ENCODE measurements around the gene MAGED1.

Gene MAGED1

DNA sequence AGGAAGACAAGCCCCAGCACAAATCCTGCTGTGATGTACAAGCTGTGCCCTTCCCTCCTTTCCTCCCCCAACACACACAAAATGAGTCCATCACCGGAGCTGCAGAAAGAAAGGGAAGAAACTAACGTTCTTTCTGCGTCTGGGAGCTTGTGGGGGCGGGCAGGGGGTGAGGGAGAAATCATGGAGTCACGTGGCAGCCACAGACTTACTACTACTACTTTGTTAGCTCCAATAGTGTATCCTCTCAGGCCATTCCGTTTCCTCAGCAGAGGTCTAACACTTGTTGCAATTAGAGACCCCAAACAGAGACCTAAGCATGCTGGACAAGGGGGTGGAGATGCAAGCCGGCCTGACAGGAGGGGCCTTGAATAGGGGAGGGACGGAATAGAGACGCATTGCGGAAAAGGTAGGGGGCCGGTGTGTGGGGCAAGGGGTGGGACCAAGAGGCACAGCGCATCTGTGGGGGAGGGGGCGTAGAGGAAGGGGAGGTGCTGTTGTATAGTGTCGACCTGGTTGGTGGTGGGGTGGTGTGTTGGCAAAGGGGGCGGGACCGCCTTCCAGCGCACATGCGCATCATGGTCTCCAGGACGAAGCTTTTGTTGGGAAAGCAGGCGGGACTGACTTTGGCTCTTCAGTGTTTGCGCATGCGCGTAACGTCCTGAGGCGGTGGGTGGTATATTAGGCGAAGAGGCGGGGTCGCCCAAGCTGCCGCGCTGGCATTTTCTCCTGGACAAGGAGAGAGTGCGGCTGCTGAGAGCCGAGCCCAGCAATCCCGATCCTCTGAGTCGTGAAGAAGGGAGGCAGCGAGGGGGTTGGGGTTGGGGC, at the start of gene MAGED1:
MAGED1 (plus strand) TSS at position 703 of the 825 bp plus-strand sequence. CDS start 682 bp downstream, outside the sequence.
- DNase-seq (ENCODE audit: low spot score), result peak; percentile 94

DNA sequence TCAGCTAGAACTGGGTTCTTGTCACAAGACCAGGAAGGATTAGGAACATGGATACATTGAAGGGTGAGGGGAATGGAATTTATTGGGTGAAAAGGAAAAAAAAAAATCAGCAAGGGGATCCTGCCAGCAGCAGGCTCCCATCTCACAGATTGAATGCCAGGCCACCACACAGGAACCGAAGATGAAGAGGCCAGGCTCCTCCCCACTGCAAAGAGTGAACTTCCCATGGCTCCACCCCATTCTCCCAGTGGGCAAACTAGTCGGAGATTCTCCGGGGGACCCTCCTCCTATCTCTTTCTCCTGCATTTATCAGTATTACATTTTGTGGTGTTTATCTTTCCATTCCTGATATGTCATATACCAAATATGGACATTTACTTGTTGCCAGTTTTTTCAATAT, 46.0 kb upstream of the MAGED1 start:
- no peak for DNase-seq (ENCODE audit: low spot score)

GRCh38 chrX:51851507-51852085, 41.8 kb upstream of the MAGED1 start:
- no peak for DNase-seq (ENCODE audit: low spot score)

DNA sequence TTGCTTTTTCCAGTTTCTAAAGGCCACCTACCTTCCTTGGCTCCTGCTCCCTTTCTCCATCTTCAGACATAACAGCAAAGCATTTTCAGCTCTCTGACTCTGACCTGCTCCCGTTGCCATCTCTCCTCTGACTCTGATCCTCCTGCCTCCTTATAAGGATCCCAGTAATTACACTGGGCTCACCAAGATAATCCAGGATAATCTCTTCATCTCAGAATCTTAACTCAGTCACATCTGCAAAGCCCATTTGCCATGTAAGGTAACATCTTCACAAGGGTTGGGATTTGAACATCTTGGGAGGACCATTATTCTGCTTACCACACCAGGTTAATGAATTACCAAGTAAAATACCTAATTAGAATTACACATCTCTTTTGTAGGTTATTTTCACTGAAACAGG, 41.3 kb upstream of the MAGED1 start:
- no peak for DNase-seq (ENCODE audit: low spot score)

GRCh38 chrX:51852621-51853020, 40.8 kb upstream of the MAGED1 start:
- DNase-seq (ENCODE audit: low spot score), result no peak

DNA sequence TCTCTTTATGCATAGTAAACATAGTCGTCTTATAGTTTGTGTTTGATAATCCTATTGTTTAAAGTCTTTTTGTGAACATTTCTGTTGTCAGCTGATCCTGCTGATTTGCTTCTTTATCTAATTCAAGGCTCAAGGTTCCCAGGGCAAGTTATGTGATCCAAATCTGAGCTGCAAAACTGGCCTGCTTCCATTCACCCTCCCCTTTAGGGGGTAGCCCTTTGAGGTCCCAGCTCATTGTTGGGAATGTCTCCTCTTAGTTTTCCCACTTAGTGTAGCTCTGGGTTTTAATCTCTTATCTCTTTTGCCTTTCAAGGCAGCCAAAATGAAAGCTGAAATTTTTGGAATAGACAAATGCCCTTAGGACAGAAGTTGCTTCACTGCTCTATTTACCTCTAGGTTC, 40.2 kb upstream of the MAGED1 start:
- DNase-seq (ENCODE audit: low spot score), result no peak

- DNase-seq (ENCODE audit: low spot score), result no peak
These were observed 37.7 kb upstream of the MAGED1 start for GRCh38 chrX:51855698-51856097.

- no peak for DNase-seq (ENCODE audit: low spot score)
These were observed 36.2 kb upstream of the MAGED1 start for GRCh38 chrX:51857159-51857733.

DNA sequence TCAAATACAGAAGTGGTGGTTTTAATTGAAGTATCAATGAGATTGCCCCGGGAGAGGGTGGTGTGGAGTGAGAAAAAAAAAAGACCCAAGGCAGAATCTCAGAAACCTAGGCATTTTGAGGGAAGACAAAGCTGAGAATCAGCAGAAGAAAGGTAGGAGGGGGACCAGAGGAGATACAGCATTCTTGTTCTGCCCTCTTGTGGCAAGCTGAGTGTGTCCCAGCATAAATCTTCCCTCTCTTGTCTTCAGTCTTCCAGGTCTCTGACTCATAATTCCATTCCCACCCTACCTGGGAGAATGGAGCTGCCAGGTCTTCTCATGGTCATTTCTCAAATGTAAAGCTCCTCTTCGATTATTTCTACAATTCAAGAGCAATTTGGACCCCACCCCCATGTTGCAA, 32.7 kb upstream of the MAGED1 start:
- DNase-seq (ENCODE audit: low spot score), result no peak

GRCh38 chrX:51862920-51863319, 30.5 kb upstream of the MAGED1 start:
- DNase-seq (ENCODE audit: low spot score), result no peak

- DNase-seq (ENCODE audit: low spot score), result no peak
These were observed 27.2 kb upstream of the MAGED1 start for GRCh38 chrX:51866210-51866609.

- DNase-seq (ENCODE audit: low spot score), result no peak
These were observed 25.8 kb upstream of the MAGED1 start for GRCh38 chrX:51867626-51868025.

- no peak for DNase-seq (ENCODE audit: low spot score)
These were observed 23.1 kb upstream of the MAGED1 start for GRCh38 chrX:51870354-51870753.

- no peak for DNase-seq (ENCODE audit: low spot score)
These were observed 19.3 kb upstream of the MAGED1 start for GRCh38 chrX:51874123-51874522.

DNA sequence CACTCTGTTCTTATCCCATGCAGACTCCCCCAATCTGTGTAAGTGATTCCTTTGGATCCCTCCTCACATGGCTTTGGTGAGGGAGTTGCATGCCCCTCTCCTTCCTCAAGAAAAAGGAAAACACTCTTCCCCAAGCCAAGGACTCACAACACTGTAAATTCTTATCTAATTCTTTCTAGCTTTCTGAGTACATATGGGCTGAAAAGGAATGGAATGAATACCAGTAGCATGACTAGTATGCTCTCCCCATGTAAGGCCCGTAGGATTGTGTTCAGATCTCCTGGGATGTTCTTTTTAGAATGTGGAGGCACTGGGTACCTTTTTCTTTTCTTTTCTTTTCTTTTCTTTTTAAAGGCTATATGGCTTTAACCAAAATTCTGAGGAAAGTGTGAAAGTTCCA, 17.0 kb upstream of the MAGED1 start:
- DNase-seq (ENCODE audit: low spot score), result no peak

- DNase-seq (ENCODE audit: low spot score), result no peak
These were observed 15.4 kb upstream of the MAGED1 start for GRCh38 chrX:51878056-51878455.

DNA sequence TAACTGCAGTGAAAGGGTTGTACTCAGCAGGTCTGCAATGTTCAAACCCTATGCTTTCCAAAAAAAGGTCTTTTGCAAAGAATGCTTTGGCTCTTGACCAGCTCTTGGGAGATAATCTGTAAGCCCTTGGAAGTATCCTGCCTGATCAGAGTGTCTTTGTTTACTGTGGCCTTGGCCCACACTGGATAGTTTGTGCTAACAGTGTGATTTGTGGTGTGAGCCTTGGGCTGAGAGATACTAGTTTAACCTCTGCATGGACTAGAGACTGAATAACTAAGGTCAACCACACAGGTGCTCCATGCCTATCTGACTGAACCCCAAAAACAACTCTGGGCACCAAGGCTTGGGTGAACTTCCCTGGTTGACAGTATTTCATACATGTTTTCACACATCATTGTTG, 3.6 kb upstream of the MAGED1 start:
- DNase-seq (ENCODE audit: low spot score), result no peak

DNA sequence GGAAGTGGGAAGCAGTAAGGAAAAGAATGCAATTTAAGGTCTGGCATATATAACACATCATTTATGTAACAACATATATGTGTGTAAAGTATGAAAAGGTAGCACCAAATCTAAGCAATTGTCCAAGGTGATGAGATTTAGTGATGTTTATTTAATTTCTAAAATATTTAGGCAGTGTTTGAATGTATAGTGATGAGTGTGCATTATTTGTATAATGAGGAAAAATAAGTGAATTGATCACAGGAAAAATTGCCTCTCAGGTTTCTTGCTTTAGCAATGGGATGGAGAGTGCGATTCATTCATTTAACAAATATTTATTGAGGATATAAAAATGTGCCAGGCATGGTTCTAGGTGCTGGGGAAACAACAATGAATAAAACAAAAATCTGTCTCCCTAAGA, 2.2 kb upstream of the MAGED1 start:
- DNase-seq (ENCODE audit: low spot score), result no peak

GRCh38 chrX:51891821-51892551, 1.4 kb upstream of the MAGED1 start:
- DNase-seq (ENCODE audit: low spot score), result peak; percentile 67

- DNase-seq (ENCODE audit: low spot score), result peak; percentile 68
These were observed 691 bp downstream of the MAGED1 start for GRCh38 chrX:51893931-51894696.

- no peak for DNase-seq (ENCODE audit: low spot score)
These were observed 1.4 kb downstream of the MAGED1 start for GRCh38 chrX:51894697-51895336.

Measured in left forelimb (tissue), 1 donor.